Suprapubic skin (tissue), 3 donors: Measurements from ENCODE around the gene OR11G2.

Experiments used
- EP300 ChIP-seq: sonication (generic); formaldehyde crosslinking; IDR thresholded peaks from one replicate; pipeline ENCODE4 v1.6.1; 2017; ENCODE audit warnings: antibody characterized with exemption
- POLR2A ChIP-seq, 2 donors: fragments of 450-650 bp; IDR thresholded peaks; one replicate each; pipeline ENCODE4 v1.6.1; 2017; ENCODE audit warnings: antibody characterized with exemption in 2 of 2, mild to moderate bottlenecking in 2 of 2, moderate library complexity in 2 of 2
- TF ChIP-seq, protein P1 (sequence below), 2 donors: fragments of 200-600 bp in 1 of 2; fragments of 450-650 bp in 1 of 2; sonication (generic) in 1 of 2; IDR thresholded peaks; one replicate each; pipeline ENCODE4 v1.5.1; 2016 to 2019; ENCODE audit warnings: antibody characterized with exemption in 2 of 2, mild to moderate bottlenecking in 1 of 2, moderate library complexity in 1 of 2

DNA sequence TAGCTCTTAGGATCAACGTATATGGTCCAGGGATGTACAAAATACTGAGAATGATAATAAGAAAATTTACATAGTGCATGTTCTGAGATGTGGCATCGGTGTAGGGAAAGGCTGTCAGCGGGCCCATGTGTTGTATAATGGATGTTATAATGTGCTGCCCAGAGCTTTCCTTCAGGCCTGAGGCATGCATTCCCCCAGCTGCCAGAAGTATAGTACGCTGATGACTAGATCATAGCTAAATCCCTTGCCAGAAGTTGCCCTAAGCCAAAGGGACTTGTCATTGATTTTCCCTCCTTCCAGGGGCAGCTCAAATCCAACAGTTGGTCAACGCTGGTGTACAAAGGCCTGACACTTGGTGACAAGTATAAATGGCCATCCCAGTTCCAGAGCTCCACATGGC is 6.5 kb upstream of the OR11G2 start:
- TF ChIP-seq EP300 (no peak), POLR2A (IDR thresholded peaks at IDR 0.05) (no peak)
- TF ChIP-seq, protein P1, sequence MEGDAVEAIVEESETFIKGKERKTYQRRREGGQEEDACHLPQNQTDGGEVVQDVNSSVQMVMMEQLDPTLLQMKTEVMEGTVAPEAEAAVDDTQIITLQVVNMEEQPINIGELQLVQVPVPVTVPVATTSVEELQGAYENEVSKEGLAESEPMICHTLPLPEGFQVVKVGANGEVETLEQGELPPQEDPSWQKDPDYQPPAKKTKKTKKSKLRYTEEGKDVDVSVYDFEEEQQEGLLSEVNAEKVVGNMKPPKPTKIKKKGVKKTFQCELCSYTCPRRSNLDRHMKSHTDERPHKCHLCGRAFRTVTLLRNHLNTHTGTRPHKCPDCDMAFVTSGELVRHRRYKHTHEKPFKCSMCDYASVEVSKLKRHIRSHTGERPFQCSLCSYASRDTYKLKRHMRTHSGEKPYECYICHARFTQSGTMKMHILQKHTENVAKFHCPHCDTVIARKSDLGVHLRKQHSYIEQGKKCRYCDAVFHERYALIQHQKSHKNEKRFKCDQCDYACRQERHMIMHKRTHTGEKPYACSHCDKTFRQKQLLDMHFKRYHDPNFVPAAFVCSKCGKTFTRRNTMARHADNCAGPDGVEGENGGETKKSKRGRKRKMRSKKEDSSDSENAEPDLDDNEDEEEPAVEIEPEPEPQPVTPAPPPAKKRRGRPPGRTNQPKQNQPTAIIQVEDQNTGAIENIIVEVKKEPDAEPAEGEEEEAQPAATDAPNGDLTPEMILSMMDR (IDR thresholded peaks at IDR 0.05) = no peak
